SH-SY5Y (cell line): ENCODE measurements around the gene UQCC2.

ENCODE experiments used
- GATA2 ChIP-seq: IDR thresholded peaks from 2 replicates; pipeline ENCODE4 v1.6.1; 2011; ENCODE audit warnings: mild to moderate bottlenecking, low read depth, low read length
- GATA3 ChIP-seq: IDR thresholded peaks from 2 replicates; pipeline ENCODE4 v1.6.1; 2011; ENCODE audit warnings: low read depth, mild to moderate bottlenecking, low read length, moderate library complexity

DNA sequence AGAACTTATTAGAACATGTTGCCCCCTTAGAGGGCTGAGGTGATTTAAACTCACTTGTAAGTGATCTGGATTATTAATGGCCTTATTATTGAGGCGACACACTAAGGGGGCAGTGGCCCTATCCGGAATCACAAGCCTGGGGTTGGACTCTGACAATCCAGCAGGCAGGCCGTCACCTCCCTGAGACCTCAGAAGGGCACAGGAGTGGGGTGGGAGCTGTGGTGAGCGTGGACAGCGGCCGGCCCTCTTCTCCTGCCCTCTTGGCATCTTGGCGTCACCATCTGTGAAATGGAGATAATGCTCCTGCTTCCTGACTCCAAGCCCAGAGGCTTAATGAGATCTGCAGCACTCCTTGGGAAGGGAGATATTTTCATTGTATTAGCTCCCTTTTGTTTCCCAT is 15.6 kb upstream of the UQCC2 start:
- TF ChIP-seq GATA3 = no peak
- TF ChIP-seq GATA2 = no peak
